HG03196 (cell line): Measurements from ENCODE around the gene TKFC.

Experiments used
- ATAC-seq: cut with Tn5 transposase; IDR thresholded peaks from one replicate; pipeline ENCODE4 v1.9.1; 2021; ENCODE audit not compliant: unreplicated experiment

The TKFC gene

GRCh38 chr11:61332797-61333549, at the start of gene TKFC, which contains the start of gene DDB1:
Gene TKFC, plus strand, starts transcription at chr11:61333228. Its CDS starts 1,501 bp downstream, at chr11:61334729.
Gene DDB1, minus strand, starts transcription at chr11:61333105. Its CDS starts 137 bp downstream, at chr11:61332968.
- peak; percentile 85 for ATAC-seq

- no peak for ATAC-seq
Observed at GRCh38 chr11:61283613-61284012, 49.4 kb upstream of the TKFC start.

DNA sequence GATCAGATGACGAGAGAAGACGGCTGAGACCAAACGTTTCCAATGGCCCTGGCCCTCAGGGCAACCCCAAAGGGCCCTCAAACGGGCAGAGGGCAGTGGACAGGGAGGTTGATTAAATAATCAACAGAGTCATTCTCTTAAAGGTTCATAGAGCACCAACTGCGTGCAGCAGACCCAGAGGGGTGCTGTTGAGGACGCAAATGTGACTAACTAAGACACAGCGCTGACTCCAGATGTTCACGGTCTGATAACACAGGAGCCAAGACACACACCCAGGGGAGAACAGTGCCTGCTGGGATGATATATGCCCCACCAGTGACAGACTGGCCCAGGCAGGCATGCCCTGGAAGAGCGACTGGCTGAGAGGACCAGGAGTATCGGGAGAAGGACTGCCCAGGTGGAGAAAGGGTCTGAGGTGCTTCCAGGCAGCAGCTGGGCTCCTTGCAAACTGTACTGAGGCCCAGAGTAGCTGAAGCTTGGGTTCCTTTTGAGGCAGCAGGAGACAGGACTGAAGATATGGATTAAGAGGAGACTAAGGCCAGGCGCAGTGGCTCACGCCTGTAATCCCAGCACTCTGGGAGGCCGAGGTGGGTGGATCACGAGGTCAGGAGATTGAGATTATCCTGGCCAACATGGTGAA, 45.6 kb upstream of the TKFC start:
- ATAC-seq = no peak

- no peak for ATAC-seq
Observed at GRCh38 chr11:61290905-61291690, 41.9 kb upstream of the TKFC start.

DNA sequence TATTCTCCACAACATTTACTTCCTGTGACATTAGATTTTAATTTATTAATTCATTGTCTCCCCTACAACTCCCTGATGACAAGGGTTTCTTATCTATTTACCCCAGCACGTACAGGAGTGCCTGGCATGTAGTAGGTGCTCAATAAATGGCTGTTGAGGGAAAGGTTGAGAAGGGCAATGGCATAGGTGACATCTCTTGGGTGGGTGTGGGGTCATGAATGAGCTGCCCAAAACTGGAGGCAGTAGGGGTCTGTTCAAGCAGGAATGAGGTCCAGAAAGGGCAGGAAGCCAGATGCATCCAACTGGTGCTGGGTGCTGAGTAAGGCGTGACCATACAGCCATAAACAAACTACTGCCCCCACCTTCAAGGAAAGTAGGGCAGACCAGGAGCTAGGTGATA, 40.7 kb upstream of the TKFC start:
- no peak for ATAC-seq

GRCh38 chr11:61293867-61294716, 38.9 kb upstream of the TKFC start:
- ATAC-seq = peak; percentile 30

GRCh38 chr11:61294717-61295595, 38.1 kb upstream of the TKFC start, which contains the start of gene VWCE:
Gene VWCE, minus strand, starts transcription at chr11:61295316. Its CDS starts 279 bp downstream, at chr11:61295037.
- peak; percentile 63 for ATAC-seq

GRCh38 chr11:61295596-61295926, 37.5 kb upstream of the TKFC start:
- ATAC-seq = no peak

- ATAC-seq = no peak
Observed at GRCh38 chr11:61297341-61297740, 35.7 kb upstream of the TKFC start.

GRCh38 chr11:61297746-61298145, 35.3 kb upstream of the TKFC start:
- no peak for ATAC-seq

GRCh38 chr11:61298663-61299244, 34.3 kb upstream of the TKFC start:
- ATAC-seq = no peak

DNA sequence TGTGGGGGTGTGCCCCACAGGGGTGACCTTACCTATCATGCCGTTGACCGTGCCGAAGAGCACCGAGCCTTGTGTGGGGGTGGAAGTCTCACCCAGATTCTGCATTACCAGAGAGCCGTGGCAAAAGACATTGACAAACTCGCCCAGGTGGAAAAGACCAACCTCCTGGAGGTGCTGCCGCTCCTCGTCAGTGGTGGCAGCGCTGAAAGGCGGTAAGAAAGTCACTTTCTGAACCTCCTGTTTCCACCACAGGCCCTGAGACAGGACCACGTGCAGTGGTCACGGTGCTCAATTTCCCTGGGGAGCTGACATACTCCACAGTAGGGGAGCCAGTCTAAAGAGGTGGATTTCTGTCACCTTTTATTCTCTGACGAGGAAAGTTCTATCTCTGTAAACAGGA, 30.5 kb upstream of the TKFC start:
- ATAC-seq = no peak

DNA sequence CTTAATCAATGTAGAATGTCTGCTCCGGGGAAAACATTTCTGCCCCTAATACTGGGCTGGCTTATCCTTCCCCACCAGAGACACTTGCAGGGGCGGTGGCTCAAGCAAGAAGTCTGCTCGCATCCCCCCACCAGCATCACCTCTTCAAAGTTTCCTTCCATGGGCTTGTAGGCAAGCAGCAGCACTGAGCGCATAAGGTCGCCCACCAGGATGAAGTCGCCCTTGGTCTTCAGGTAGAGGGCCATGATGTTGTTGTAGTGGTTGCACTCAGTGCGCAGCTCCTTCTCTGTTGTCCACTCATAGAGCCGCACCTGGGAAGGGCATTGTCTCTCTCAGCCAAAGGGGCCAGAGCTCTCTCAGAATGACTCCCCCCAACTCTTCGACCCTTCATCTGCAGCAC, 29.3 kb upstream of the TKFC start:
- no peak for ATAC-seq

DNA sequence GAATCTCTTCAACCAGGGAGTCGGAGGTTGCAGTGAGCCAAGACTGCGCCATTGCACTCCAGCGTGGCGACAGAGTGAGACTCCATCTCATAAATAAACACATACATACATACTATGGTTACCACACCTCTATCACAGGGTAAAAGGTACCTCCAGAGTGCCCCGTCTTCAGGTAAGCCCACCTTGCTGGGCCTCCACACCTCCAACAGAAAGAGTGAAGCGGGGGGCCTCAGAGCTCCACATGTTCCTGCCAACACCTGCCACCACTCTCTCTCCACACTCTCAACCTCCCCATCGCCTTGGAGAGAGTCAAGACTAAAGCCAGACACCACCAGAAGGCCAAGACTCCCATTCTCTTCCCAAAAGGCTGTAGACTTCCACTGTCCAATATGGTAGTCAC, 27.6 kb upstream of the TKFC start:
- ATAC-seq = no peak

GRCh38 chr11:61306221-61306620, 26.8 kb upstream of the TKFC start:
- ATAC-seq = no peak

DNA sequence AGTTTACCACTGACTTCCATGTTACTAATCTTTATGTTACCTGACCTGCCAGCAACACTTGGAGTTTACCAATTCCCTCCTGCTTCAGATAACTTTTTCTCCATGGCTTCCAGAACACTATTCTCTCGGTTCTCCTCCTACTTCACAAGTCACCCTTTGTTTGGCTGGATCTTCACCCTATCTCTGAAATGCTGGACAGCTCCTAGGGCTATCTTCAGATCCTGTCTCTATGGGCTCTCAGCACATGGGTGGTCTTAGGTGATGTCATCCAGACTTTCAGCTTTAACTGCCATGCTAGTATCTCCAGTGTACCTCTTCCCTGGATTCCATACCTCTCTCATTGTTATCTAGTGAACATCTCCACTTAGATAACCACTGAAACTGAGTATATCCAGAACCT, 25.7 kb upstream of the TKFC start:
- ATAC-seq = no peak

DNA sequence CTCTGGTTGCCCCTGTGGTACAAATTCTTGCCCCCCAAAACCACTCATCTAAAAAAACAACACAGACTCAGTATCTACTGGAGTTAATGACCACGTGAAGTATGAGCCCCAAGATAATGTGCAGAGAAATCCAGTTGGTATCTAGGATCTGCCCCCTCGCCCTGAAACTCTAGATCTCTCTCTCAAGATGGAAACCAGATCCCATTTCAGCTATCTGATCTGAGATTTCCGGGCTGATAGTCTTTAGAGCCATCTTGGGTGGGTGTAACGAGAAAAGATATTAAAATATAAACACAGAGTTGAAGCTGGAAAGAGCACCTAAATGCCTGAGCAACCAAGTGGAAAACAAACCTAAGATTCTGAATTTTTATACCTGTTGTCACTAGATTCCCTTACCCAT, 23.9 kb upstream of the TKFC start:
- ATAC-seq = no peak

DNA sequence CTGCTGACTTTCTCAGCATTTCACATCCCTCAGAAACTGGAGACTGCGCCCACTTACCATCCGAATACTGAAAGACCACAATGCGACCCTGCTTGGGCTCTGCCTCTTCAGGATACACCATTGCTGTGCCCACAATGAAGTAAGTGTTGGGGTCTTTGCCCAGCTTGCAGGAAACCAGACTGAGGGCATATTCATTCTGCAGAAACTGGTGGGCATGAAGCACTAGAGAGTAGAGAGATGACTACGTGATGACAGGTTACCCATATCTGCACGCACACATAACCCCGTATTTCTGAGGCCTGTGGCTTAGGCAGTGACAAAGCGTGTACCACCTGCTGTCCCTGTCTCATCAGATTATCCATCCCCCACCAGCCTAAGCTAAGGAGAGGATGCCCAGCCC, 23.3 kb upstream of the TKFC start:
- no peak for ATAC-seq

GRCh38 chr11:61310749-61311148, 22.3 kb upstream of the TKFC start:
- no peak for ATAC-seq

DNA sequence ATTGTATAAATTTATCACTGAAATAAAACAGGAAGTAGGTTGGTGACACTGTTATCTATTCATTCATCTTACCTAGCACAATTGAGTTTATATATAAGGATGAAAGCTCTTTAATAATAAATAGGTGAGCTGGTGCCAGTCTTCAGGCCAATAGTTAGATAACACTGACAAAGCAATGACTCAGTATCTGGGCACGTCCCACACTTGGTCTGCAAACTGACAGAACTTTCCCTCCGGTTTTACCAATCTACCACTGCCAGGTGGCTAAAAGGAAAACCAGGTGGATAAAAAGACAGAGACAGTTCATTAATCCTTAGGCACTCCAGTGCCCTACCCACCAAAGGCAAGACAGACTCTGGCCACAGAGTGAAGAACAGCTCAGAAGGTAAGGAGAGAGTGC, 17.8 kb upstream of the TKFC start:
- no peak for ATAC-seq
